Activated CD4-positive, alpha-beta memory T cell treated with anti-CD3 and anti-CD28 coated beads, Interleukin-2, amount 10 ng/mL, durations not matched to agents 7 days and 5 days (primary cell): ENCODE measurements around the gene LDLR. TPM values are rescaled to one million over a fixed set of nuclear protein-coding genes. Genes with fewer than 3 reads are reported as not detected.

Source experiments
- CTCF ChIA-PET: fragments of 350-600 bp; sonication (Branson Sonifier 250); formaldehyde crosslinking; loops from one replicate; lab custom pipeline; 2021; ENCODE audit warnings: antibody characterized with exemption, inconsistent platforms; lab: Charles Lee
- POLR2A ChIA-PET: fragments of 350-600 bp; sonication (Branson Sonifier 250); formaldehyde crosslinking; loops from one replicate; lab custom pipeline; 2021; ENCODE audit warnings: antibody characterized with exemption; lab: Charles Lee
- DNase-seq: peaks from one replicate; pipeline ENCODE4 v3.0.0-alpha.2; 2020
- H3K27ac Mint-ChIP-seq: one replicate; pipeline ENCODE4 v1.8.0; 2021; ENCODE audit warnings: mild to moderate bottlenecking, mixed read lengths
- H3K27me3 Mint-ChIP-seq: one replicate; pipeline ENCODE4 v1.8.0; 2021; ENCODE audit warnings: mixed read lengths
- H3K36me3 Mint-ChIP-seq: one replicate; pipeline ENCODE4 v1.8.0; 2021; ENCODE audit warnings: low read depth, mixed read lengths
- H3K4me1 Mint-ChIP-seq: one replicate; pipeline ENCODE4 v1.8.0; 2021; ENCODE audit warnings: mixed read lengths
- H3K4me3 Mint-ChIP-seq: one replicate; pipeline ENCODE4 v1.8.0; 2021; ENCODE audit warnings: mild to moderate bottlenecking, mixed read lengths
- H3K9me3 Mint-ChIP-seq: one replicate; pipeline ENCODE4 v1.8.0; 2021; ENCODE audit warnings: mixed read lengths
- total RNA-seq, 2 experiments: library from RNA; stranded (reverse); gene quantifications; one replicate each; pipeline ENCODE4 v1.2.3, GENCODE V29; 2021

Gene LDLR
- 100 to 1,000 TPM; 150 to 160 TPM for total RNA-seq

DNA sequence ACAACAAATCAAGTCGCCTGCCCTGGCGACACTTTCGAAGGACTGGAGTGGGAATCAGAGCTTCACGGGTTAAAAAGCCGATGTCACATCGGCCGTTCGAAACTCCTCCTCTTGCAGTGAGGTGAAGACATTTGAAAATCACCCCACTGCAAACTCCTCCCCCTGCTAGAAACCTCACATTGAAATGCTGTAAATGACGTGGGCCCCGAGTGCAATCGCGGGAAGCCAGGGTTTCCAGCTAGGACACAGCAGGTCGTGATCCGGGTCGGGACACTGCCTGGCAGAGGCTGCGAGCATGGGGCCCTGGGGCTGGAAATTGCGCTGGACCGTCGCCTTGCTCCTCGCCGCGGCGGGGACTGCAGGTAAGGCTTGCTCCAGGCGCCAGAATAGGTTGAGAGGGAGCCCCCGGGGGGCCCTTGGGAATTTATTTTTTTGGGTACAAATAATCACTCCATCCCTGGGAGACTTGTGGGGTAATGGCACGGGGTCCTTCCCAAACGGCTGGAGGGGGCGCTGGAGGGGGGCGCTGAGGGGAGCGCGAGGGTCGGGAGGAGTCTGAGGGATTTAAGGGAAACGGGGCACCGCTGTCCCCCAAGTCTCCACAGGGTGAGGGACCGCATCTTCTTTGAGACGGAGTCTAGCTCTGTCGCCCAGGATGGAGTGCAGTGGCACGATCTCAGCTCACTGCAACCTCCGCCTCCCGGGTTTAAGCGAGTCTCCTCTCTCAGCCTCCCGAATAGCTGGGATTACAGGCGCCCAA is at the start of gene LDLR:
LDLR (plus strand) TSS at position 210 of the 760 bp plus-strand sequence; CDS start at position 296, 86 bp downstream.
- ChIA-PET CTCF (interaction anchor here (0.6 to 3.9 kb wide), 5 partner anchors 12 to 1758 kb away, joined by 3 to 21 read pairs (median 3); no protein-coding TSS in a partner anchor), POLR2A (interaction anchor here (0.7 to 5.0 kb wide), 26 partner anchors 8 to 520 kb away, joined by 3 to 38 read pairs (median 5); partner anchors contain the start of genes SMARCA4, SPC24, SWSAP1 and TMED1)
- no peaks in the 10 kb centered on the region for H3K27me3 Mint-ChIP-seq
- peak within 1 kb of the TSS; percentile 96 for H3K4me3 Mint-ChIP-seq
- H3K36me3 Mint-ChIP-seq: peaks cover 38% of the 10 kb centered on the region
- peak; percentile 90 for DNase-seq
- peak within 1 kb of the TSS; percentile 99 for H3K27ac Mint-ChIP-seq
- no peaks in the 10 kb centered on the region for H3K9me3 Mint-ChIP-seq
- H3K4me1 Mint-ChIP-seq: peaks cover 42% of the 10 kb centered on the region

DNA sequence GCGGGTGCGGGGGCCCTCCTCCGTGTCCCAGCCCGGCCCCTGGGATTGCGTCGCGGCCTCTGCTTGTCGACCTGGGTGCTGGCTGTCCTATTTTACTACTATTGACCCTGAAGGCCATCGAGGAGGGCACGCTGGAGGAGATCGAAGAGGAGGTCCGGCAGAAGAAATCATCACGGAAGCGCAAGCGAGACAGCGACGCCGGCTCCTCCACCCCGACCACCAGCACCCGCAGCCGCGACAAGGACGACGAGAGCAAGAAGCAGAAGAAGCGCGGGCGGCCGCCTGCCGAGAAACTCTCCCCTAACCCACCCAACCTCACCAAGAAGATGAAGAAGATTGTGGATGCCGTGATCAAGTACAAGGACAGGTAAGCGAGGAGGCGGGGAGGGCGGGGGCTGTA is 48.1 kb upstream of the LDLR start:
- Mint-ChIP-seq H3K4me1 (peaks cover 6% of the 10 kb centered on the region), H3K27me3 (no peaks in the 10 kb centered on the region), H3K36me3 (peaks cover 49% of the 10 kb centered on the region), H3K4me3 (no peak overlapping the region), H3K27ac (no peak overlapping the region), H3K9me3 (no peaks in the 10 kb centered on the region)
- POLR2A ChIA-PET: no interaction called here
- no peak for DNase-seq
- CTCF ChIA-PET: interaction anchor here (0.7 to 1.7 kb wide), 2 partner anchors 9 to 85 kb away, joined by 3 to 4 read pairs; no protein-coding TSS in a partner anchor

DNA sequence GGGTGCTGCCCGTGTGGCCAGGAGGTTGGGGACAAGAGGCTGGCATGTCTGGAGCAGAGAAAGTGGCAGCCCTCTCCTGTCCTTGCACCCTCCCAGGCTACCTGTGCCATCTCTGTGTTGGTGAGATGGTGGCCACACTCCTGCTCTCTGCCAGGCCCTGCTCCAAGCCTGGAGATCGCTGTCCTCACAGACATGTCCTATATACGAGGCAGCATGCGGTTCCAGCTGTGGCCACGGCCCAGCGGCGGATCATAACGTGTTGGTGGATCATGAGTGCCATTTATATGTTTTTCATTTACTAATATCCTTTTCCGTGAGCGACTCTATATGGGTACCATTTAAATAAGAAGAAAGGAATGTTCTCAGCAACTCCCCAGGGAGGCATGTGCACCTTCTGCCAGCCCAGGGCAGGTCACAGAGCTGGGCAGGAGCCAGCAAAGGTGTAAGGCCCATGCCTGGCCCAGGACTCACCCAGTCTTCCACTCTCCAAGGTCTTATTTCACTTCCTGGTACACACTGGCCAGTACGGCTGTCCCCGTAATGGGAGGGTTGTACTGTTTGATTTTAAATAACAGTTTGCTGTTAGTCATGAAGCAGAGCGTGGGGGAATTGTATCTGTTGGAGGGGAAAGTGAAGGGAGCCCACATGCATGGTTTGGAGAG is 47.2 kb upstream of the LDLR start:
- CTCF ChIA-PET: no interaction called here
- Mint-ChIP-seq H3K9me3 (no peaks in the 10 kb centered on the region), H3K4me1 (peaks cover 7% of the 10 kb centered on the region), H3K36me3 (peaks cover 42% of the 10 kb centered on the region), H3K27ac (no peak overlapping the region), H3K27me3 (no peaks in the 10 kb centered on the region), H3K4me3 (no peak overlapping the region)
- no peak for DNase-seq
- POLR2A ChIA-PET: no interaction called here

DNA sequence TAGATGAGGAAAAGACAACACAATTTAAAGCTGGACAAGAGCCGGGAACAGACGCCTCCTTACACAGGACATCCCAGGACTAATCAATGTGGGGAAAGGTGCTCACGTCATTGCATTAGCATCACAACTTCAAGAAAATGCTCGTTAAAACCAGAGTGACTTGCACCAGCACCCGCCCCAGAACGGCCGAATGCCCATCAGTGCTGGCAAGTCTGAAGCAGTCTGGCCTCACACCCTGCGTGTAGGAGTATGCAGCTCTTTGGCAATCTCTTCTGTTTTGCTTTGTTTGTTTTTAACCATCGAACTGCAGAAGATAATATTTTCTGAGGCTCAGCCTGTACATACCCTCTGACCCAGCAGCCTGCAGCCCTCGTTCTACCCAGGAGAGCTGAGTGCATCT is 44.8 kb upstream of the LDLR start:
- H3K4me3 Mint-ChIP-seq: no peak overlapping the region
- no peak for DNase-seq
- H3K36me3 Mint-ChIP-seq: peaks cover 37% of the 10 kb centered on the region
- H3K4me1 Mint-ChIP-seq: peaks cover 21% of the 10 kb centered on the region
- CTCF ChIA-PET: interaction anchor here (1.7 kb wide), 1 partner anchor 9 kb away, joined by 7 read pairs; no protein-coding TSS in a partner anchor
- H3K27ac Mint-ChIP-seq: no peak overlapping the region
- POLR2A ChIA-PET: no interaction called here
- no peaks in the 10 kb centered on the region for H3K9me3 Mint-ChIP-seq
- H3K27me3 Mint-ChIP-seq: no peaks in the 10 kb centered on the region

DNA sequence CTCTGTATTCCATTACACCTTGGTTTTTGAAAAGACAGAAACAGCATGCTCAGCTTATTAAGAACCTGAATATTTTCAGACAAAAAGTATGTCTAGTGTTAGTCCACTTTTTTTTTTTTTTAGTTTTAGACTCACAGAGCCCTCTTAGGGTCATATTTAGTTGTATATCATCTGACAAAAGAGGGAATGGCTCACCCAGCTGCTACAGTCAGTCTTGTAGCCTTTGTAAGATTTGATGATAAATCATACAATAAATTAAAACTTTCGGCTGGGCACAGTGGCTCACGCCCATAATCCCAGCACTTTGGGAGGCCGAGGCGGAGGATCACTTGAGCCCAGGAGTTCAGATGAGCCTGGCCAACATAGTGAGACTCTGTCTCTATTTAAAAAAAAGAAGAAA is 43.7 kb upstream of the LDLR start:
- POLR2A ChIA-PET: interaction anchor here (0.6 kb wide), 1 partner anchor 129 kb away, joined by 3 read pairs; no protein-coding TSS in a partner anchor

DNA sequence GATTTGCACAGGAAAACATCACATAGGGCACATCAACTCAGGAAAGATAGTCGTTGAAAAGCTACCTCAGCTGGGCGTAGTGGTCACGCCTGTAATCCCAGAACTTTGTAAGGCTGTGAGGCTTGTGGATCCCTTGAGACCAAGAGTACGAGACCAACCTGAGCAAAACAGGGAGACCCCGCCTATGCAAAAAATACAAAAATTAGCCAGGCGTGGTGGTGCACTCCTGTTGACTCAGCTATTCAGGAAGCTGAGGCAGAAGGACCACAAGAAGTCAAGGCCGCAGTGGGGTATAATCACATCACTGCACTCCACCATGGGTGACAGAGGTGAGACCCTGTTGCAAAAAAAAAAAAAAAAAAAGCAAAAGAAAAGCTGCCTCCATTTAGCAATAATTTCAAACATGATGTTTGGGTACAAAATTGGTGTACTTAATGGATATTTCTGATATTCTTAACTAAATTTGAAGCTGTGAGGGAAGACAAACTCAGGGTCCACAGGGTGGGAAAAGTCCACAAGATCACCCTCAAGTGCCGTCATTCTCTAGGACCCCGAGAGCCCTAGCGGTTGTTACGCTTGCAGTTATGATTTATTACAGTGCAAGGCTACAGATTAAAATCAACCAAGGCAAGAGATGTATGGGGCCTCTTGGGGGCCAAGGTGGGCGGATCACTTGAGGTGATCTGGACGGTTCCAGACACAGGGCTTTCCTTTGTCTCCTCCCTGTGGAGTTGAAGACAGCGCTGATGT is 42.5 kb upstream of the LDLR start:
- no peak for DNase-seq
- no peak overlapping the region for H3K4me3 Mint-ChIP-seq

More for the DNA sequence above, 43.7 kb upstream of the LDLR start:
- peaks cover 32% of the 10 kb centered on the region for H3K4me1 Mint-ChIP-seq
- no peak for DNase-seq
- no peak overlapping the region for H3K27ac Mint-ChIP-seq
- peaks cover 37% of the 10 kb centered on the region for H3K36me3 Mint-ChIP-seq
- CTCF ChIA-PET: interaction anchor here (1.7 kb wide), 1 partner anchor 10 kb away, joined by 7 read pairs; no protein-coding TSS in a partner anchor
- no peaks in the 10 kb centered on the region for H3K9me3 Mint-ChIP-seq
- no peak overlapping the region for H3K4me3 Mint-ChIP-seq
- H3K27me3 Mint-ChIP-seq: no peaks in the 10 kb centered on the region

DNA sequence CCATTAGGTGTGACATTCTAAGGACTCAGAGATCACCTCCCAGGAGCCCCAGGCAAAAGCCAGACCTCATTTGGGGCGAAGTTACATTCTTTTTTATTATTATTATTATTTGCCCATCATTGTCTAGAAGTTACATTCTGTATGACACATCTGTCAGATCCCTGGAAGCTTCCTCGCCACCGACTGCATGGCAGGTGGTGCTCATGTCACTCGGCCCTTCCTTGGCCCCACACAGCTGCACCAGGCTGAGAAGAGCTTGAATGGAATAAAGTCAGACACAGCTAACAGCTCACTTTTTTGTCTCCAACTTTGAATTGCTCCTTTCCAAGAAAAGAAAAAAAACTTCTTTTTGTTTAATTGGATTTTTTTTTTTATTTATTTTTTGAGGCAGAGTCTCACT is 41.4 kb upstream of the LDLR start:
- Mint-ChIP-seq H3K9me3 (no peaks in the 10 kb centered on the region), H3K36me3 (peaks cover 27% of the 10 kb centered on the region), H3K4me1 (peaks cover 32% of the 10 kb centered on the region), H3K4me3 (no peak overlapping the region), H3K27ac (peak overlapping the region; percentile 57), H3K27me3 (no peaks in the 10 kb centered on the region)
- POLR2A ChIA-PET: interaction anchor here (0.6 to 1.4 kb wide), 4 partner anchors 41 to 734 kb away, joined by 3 to 10 read pairs (median 4); partner anchors contain the start of gene LDLR
- CTCF ChIA-PET: interaction anchor here (1.3 to 3.3 kb wide), 2 partner anchors 12 to 47 kb away, joined by 4 to 9 read pairs; no protein-coding TSS in a partner anchor
- DNase-seq: no peak

More for the DNA sequence above, 42.5 kb upstream of the LDLR start:
- H3K9me3 Mint-ChIP-seq: no peaks in the 10 kb centered on the region
- H3K36me3 Mint-ChIP-seq: peaks cover 36% of the 10 kb centered on the region
- ChIA-PET CTCF (interaction anchor here (1.3 kb wide), 1 partner anchor 11 kb away, joined by 6 read pairs; no protein-coding TSS in a partner anchor), POLR2A (interaction anchor here (1.3 kb wide), 1 partner anchor 50 kb away, joined by 3 read pairs; no protein-coding TSS in a partner anchor)
- no peak overlapping the region for H3K27ac Mint-ChIP-seq
- peaks cover 32% of the 10 kb centered on the region for H3K4me1 Mint-ChIP-seq
- no peaks in the 10 kb centered on the region for H3K27me3 Mint-ChIP-seq

DNA sequence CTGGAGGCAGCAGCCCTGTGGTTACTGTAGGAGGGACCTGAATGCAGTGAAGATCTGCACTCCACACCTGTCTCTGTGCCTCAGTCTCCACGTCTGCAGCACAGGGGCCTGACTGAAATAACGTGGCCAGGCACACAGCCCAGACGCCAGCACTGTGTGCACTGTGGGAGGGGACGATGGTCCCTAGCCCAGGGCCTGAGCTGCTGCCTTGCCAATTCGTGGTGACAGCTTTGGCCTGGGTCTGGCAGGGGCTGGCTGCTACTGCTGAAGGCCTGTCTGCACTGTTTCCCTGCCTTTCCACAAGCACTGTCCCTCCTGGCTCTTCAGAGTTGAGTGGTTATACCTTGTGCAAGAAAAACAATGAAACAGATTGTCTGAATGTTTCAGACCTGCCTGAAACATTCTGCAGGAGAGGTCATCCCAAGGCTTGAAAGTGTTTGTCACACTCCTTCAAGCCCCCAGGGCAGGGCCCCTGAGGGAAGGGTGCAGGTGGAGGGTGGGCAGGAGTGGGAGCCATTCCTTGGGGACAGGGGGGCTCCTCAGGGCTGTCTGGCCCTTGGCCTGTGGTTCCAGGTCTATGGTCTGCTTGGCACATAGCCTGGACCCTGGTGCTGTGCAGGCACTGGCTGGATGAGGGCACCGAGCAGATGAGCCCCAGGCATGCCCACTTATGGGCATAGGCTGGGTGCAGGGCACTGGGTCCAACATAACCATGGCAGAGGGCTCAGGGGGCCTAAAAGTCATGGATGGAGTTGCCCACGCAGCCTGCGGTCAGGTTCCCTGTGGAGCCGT is 38.7 kb upstream of the LDLR start:
- no peak overlapping the region for H3K27ac Mint-ChIP-seq
- H3K27me3 Mint-ChIP-seq: no peaks in the 10 kb centered on the region
- H3K36me3 Mint-ChIP-seq: peaks cover 10% of the 10 kb centered on the region
- ChIA-PET POLR2A (interaction anchor here (1.0 to 2.5 kb wide), 3 partner anchors 38 to 45 kb away, joined by 4 to 22 read pairs (median 5); partner anchors contain the start of gene LDLR), CTCF (interaction anchor here (0.6 to 3.3 kb wide), 2 partner anchors 10 to 15 kb away, joined by 3 to 9 read pairs; no protein-coding TSS in a partner anchor)
- DNase-seq: no peak
- no peaks in the 10 kb centered on the region for H3K9me3 Mint-ChIP-seq
- H3K4me3 Mint-ChIP-seq: no peak overlapping the region
- peaks cover 32% of the 10 kb centered on the region for H3K4me1 Mint-ChIP-seq

DNA sequence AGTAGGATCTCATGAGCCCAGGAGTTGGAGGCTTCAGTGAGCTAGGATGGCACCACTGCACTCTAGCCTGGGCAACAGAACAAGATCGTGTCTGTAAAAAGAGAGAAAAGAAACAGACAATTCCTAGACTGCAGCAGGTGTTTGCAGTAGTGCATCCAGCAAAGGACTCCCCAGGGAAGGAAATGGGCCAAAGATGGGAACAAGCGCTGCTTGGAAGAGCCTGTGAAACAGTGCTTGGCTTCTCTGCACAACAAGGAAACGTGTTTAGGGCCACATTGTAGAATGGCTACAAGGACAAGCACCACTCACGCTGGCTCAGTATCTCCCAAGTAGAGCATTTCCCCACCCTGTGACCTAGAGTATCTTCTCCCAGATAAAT is 35.5 kb upstream of the LDLR start:
- H3K27me3 Mint-ChIP-seq: no peaks in the 10 kb centered on the region
- CTCF ChIA-PET: no interaction called here
- peaks cover 17% of the 10 kb centered on the region for H3K4me1 Mint-ChIP-seq
- no peak for DNase-seq
- H3K27ac Mint-ChIP-seq: no peak overlapping the region
- POLR2A ChIA-PET: interaction anchor here (2.4 kb wide), 1 partner anchor 35 kb away, joined by 5 read pairs; the partner anchor contains the start of gene LDLR
- peaks cover 4% of the 10 kb centered on the region for H3K36me3 Mint-ChIP-seq
- no peaks in the 10 kb centered on the region for H3K9me3 Mint-ChIP-seq
- no peak overlapping the region for H3K4me3 Mint-ChIP-seq

DNA sequence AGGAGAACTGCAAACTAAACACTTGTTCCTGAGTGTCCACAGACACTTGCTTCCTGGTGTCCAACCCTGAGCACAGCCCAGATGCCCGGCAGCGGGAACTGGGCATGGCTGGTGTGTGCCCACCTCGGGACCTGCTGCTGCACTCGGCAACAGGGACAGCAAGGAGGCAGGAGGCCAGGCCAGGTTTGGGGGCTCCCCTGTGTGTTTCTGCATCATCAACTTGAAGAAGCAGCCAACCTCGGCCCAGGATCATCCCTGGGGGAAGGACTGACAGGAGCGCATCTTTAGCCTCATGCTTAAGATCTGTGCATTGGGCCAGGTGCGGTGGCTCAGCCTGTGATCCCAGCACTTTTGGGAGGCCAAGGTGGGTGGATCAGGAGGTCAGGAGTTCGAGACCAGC is 35.1 kb upstream of the LDLR start:
- no peak overlapping the region for H3K27ac Mint-ChIP-seq
- POLR2A ChIA-PET: interaction anchor here (2.4 kb wide), 1 partner anchor 35 kb away, joined by 5 read pairs; the partner anchor contains the start of gene LDLR
- H3K27me3 Mint-ChIP-seq: no peaks in the 10 kb centered on the region
- DNase-seq: no peak
- no peaks in the 10 kb centered on the region for H3K9me3 Mint-ChIP-seq
- peaks cover 13% of the 10 kb centered on the region for H3K4me1 Mint-ChIP-seq
- CTCF ChIA-PET: no interaction called here
- H3K36me3 Mint-ChIP-seq: peaks cover 4% of the 10 kb centered on the region
- H3K4me3 Mint-ChIP-seq: no peak overlapping the region

DNA sequence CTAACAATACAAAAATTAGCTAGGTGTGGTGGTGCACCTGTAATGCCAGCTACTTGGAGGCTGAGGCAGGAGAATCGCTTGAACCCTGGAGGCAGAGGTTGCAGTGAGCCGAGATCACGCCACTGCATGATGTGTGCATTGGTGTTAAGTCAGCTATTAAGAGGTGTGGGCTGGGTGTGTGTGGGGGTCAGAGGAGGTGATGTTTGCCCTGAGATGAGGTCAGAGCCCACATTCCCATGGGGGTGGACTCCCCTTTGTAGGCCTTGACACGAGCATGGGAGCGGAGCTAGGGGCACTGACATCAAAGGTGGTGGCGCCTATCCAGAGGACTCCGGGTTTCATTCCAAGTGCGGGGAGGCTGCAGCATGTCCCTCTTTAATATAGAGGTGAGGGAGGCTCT is 34.6 kb upstream of the LDLR start:
- ChIA-PET POLR2A (interaction anchor here (2.4 kb wide), 1 partner anchor 35 kb away, joined by 5 read pairs; the partner anchor contains the start of gene LDLR), CTCF (no interaction called here)
- Mint-ChIP-seq H3K4me1 (peaks cover 9% of the 10 kb centered on the region), H3K36me3 (peaks cover 5% of the 10 kb centered on the region), H3K27me3 (no peaks in the 10 kb centered on the region), H3K9me3 (no peaks in the 10 kb centered on the region), H3K4me3 (no peak overlapping the region), H3K27ac (no peak overlapping the region)
- no peak for DNase-seq
